ENCODE data around the gene RHBDF2.

Gene RHBDF2

GRCh38 chr17:76497979-76498875, 3.0 kb downstream of the RHBDF2 start:
- Histone ChIP-seq H3K27me3 (ENCODE audit: control insufficient read depth, insufficient read depth, low read length) (peaks cover 5% of the 10 kb centered on the region; the same call in 1 of the 2 replicates), H3K4me3 (ENCODE audit: low read depth, low read length) (peak overlapping the region; percentile 12; the same call in 1 of the 2 replicates), H3K9ac (ENCODE audit: low read length) (no peak overlapping the region), H3K4me1 (ENCODE audit: control insufficient read depth, insufficient read depth, low read length) (peaks cover 51% of the 10 kb centered on the region), H3K9me3 (ENCODE audit: control insufficient read depth, insufficient read depth, low read depth, low read length) (no peaks in the 10 kb centered on the region), H3K27ac (ENCODE audit: low read depth, low read length) (no peak overlapping the region), H3K36me3 (ENCODE audit: control insufficient read depth, insufficient read depth, low read length) (no peaks in the 10 kb centered on the region)

- Histone ChIP-seq H3K36me3 (ENCODE audit: control insufficient read depth, insufficient read depth, low read length) (no peaks in the 10 kb centered on the region), H3K9me3 (ENCODE audit: control insufficient read depth, insufficient read depth, low read depth, low read length) (no peaks in the 10 kb centered on the region), H3K27me3 (ENCODE audit: control insufficient read depth, insufficient read depth, low read length) (peaks cover 5% of the 10 kb centered on the region; the same call in 1 of the 2 replicates), H3K9ac (ENCODE audit: low read length) (no peak overlapping the region), H3K4me3 (ENCODE audit: low read depth, low read length) (no peak overlapping the region), H3K27ac (ENCODE audit: low read depth, low read length) (no peak overlapping the region), H3K4me1 (ENCODE audit: control insufficient read depth, insufficient read depth, low read length) (peaks cover 57% of the 10 kb centered on the region)
Observed at GRCh38 chr17:76497699-76497978, 3.6 kb downstream of the RHBDF2 start.

GRCh38 chr17:76496464-76496863, 4.8 kb downstream of the RHBDF2 start:
- Histone ChIP-seq H3K9me3 (ENCODE audit: control insufficient read depth, insufficient read depth, low read depth, low read length) (no peaks in the 10 kb centered on the region), H3K9ac (ENCODE audit: low read length) (no peak overlapping the region), H3K27ac (ENCODE audit: low read depth, low read length) (no peak overlapping the region), H3K4me1 (ENCODE audit: control insufficient read depth, insufficient read depth, low read length) (peaks cover 52% of the 10 kb centered on the region), H3K4me3 (ENCODE audit: low read depth, low read length) (no peak overlapping the region), H3K27me3 (ENCODE audit: control insufficient read depth, insufficient read depth, low read length) (peaks cover 5% of the 10 kb centered on the region; the same call in 1 of the 2 replicates), H3K36me3 (ENCODE audit: control insufficient read depth, insufficient read depth, low read length) (no peaks in the 10 kb centered on the region)

GRCh38 chr17:76495663-76496400, 5.4 kb downstream of the RHBDF2 start:
- no peaks in the 10 kb centered on the region for H3K36me3 ChIP-seq (ENCODE audit: control insufficient read depth, insufficient read depth, low read length)
- peaks cover 51% of the 10 kb centered on the region for H3K4me1 ChIP-seq (ENCODE audit: control insufficient read depth, insufficient read depth, low read length)
- no peak overlapping the region for H3K27ac ChIP-seq (ENCODE audit: low read depth, low read length)
- H3K4me3 ChIP-seq (ENCODE audit: low read depth, low read length), result no peak overlapping the region
- H3K27me3 ChIP-seq (ENCODE audit: control insufficient read depth, insufficient read depth, low read length), result peaks cover 5% of the 10 kb centered on the region; the same call in 1 of the 2 replicates
- no peaks in the 10 kb centered on the region for H3K9me3 ChIP-seq (ENCODE audit: control insufficient read depth, insufficient read depth, low read depth, low read length)
- no peak overlapping the region for H3K9ac ChIP-seq (ENCODE audit: low read length)

GRCh38 chr17:76493505-76494167, 7.6 kb downstream of the RHBDF2 start:
- Histone ChIP-seq H3K27ac (ENCODE audit: low read depth, low read length) (no peak overlapping the region), H3K4me1 (ENCODE audit: control insufficient read depth, insufficient read depth, low read length) (peaks cover 33% of the 10 kb centered on the region), H3K36me3 (ENCODE audit: control insufficient read depth, insufficient read depth, low read length) (no peaks in the 10 kb centered on the region), H3K27me3 (ENCODE audit: control insufficient read depth, insufficient read depth, low read length) (no peaks in the 10 kb centered on the region), H3K9me3 (ENCODE audit: control insufficient read depth, insufficient read depth, low read depth, low read length) (no peaks in the 10 kb centered on the region), H3K4me3 (ENCODE audit: low read depth, low read length) (no peak overlapping the region), H3K9ac (ENCODE audit: low read length) (no peak overlapping the region)

- Histone ChIP-seq H3K4me1 (ENCODE audit: control insufficient read depth, insufficient read depth, low read length) (peaks cover 27% of the 10 kb centered on the region), H3K9me3 (ENCODE audit: control insufficient read depth, insufficient read depth, low read depth, low read length) (no peaks in the 10 kb centered on the region), H3K4me3 (ENCODE audit: low read depth, low read length) (no peak overlapping the region), H3K27me3 (ENCODE audit: control insufficient read depth, insufficient read depth, low read length) (no peaks in the 10 kb centered on the region), H3K36me3 (ENCODE audit: control insufficient read depth, insufficient read depth, low read length) (no peaks in the 10 kb centered on the region), H3K27ac (ENCODE audit: low read depth, low read length) (no peak overlapping the region), H3K9ac (ENCODE audit: low read length) (no peak overlapping the region)
Observed at GRCh38 chr17:76492989-76493501, 8.2 kb downstream of the RHBDF2 start.

GRCh38 chr17:76492123-76492988, 8.9 kb downstream of the RHBDF2 start:
- Histone ChIP-seq H3K36me3 (ENCODE audit: control insufficient read depth, insufficient read depth, low read length) (no peaks in the 10 kb centered on the region), H3K9me3 (ENCODE audit: control insufficient read depth, insufficient read depth, low read depth, low read length) (no peaks in the 10 kb centered on the region), H3K27me3 (ENCODE audit: control insufficient read depth, insufficient read depth, low read length) (no peaks in the 10 kb centered on the region), H3K4me1 (ENCODE audit: control insufficient read depth, insufficient read depth, low read length) (peaks cover 20% of the 10 kb centered on the region), H3K27ac (ENCODE audit: low read depth, low read length) (no peak overlapping the region), H3K9ac (ENCODE audit: low read length) (no peak overlapping the region), H3K4me3 (ENCODE audit: low read depth, low read length) (no peak overlapping the region)

- Histone ChIP-seq H3K9me3 (ENCODE audit: control insufficient read depth, insufficient read depth, low read depth, low read length) (no peaks in the 10 kb centered on the region), H3K27me3 (ENCODE audit: control insufficient read depth, insufficient read depth, low read length) (no peaks in the 10 kb centered on the region), H3K27ac (ENCODE audit: low read depth, low read length) (no peak overlapping the region), H3K9ac (ENCODE audit: low read length) (no peak overlapping the region), H3K36me3 (ENCODE audit: control insufficient read depth, insufficient read depth, low read length) (no peaks in the 10 kb centered on the region), H3K4me3 (ENCODE audit: low read depth, low read length) (no peak overlapping the region), H3K4me1 (ENCODE audit: control insufficient read depth, insufficient read depth, low read length) (peaks cover 16% of the 10 kb centered on the region)
Observed at GRCh38 chr17:76491271-76492122, 9.7 kb downstream of the RHBDF2 start.

GRCh38 chr17:76490112-76490710, 11.0 kb downstream of the RHBDF2 start:
- Histone ChIP-seq H3K4me3 (ENCODE audit: low read depth, low read length) (no peak overlapping the region), H3K9me3 (ENCODE audit: control insufficient read depth, insufficient read depth, low read depth, low read length) (no peaks in the 10 kb centered on the region), H3K27me3 (ENCODE audit: control insufficient read depth, insufficient read depth, low read length) (no peaks in the 10 kb centered on the region), H3K36me3 (ENCODE audit: control insufficient read depth, insufficient read depth, low read length) (no peaks in the 10 kb centered on the region), H3K4me1 (ENCODE audit: control insufficient read depth, insufficient read depth, low read length) (peaks cover 16% of the 10 kb centered on the region), H3K27ac (ENCODE audit: low read depth, low read length) (no peak overlapping the region), H3K9ac (ENCODE audit: low read length) (no peak overlapping the region)

All from HUES6 (cell line).